IMR-90 (cell line): ENCODE data around the gene HOXC13.

Experiments used
- NFE2L2 ChIP-seq: fragments of 150-350 bp; IDR thresholded peaks from 2 replicates; pipeline ENCODE4 v1.6.1; 2016; ENCODE audit warnings: low read depth, mild to moderate bottlenecking, low read length
- RCOR1 ChIP-seq: IDR thresholded peaks from 2 replicates; pipeline ENCODE4 v1.6.1; 2012; ENCODE audit warnings: mild to moderate bottlenecking, low read length, improper control_type of control experiment; ENCODE audit not compliant: insufficient replicate concordance

GRCh38 chr12:53959314-53959713 lies 20.7 kb downstream of the HOXC13 start:
- TF ChIP-seq NFE2L2 (no peak), RCOR1 (no peak)
